Lung (tissue), 12 donors: Measurements from ENCODE around the gene DIPK1C. TPM values are rescaled to one million over a fixed set of nuclear protein-coding genes. Genes with fewer than 3 reads are reported as not detected.

Experiments
- ATAC-seq: fragments of 200-7000 bp; cut with Tn5 transposase; one replicate; pipeline ENCODE4 v1.9.1; 2020; ENCODE audit warnings: moderate number of reproducible peaks; ENCODE audit not compliant: insufficient read depth, low FRiP score
- DNase-seq, 3 donors: peaks; one replicate each; pipeline ENCODE4 v3.0.0-alpha.2; 2013 to 2017
- H3K27ac ChIP-seq, 2 donors: one replicate each; pipeline ENCODE4 v1.5.1; 2013; ENCODE audit warnings: mild to moderate bottlenecking in 2 of 2, moderate library complexity in 2 of 2, control low read depth in 1 of 2, inconsistent platforms in 1 of 2, low read depth in 1 of 2, low read length in 1 of 2
- H3K27me3 ChIP-seq, 3 donors: one replicate each; pipeline ENCODE4 v1.5.1; 2013; ENCODE audit warnings: low read length in 2 of 3; ENCODE audit not compliant: control insufficient read depth in 3 of 3, insufficient read depth in 3 of 3
- H3K36me3 ChIP-seq, 4 donors: one replicate each; pipeline ENCODE4 v1.5.1; 2013; ENCODE audit warnings: low read length in 4 of 4, mild to moderate bottlenecking in 1 of 4, moderate library complexity in 1 of 4; ENCODE audit not compliant: control insufficient read depth in 4 of 4, insufficient read depth in 4 of 4
- H3K4me1 ChIP-seq, 5 donors: one replicate each; pipeline ENCODE4 v1.5.1; 2013; ENCODE audit warnings: low read length in 5 of 5, mild to moderate bottlenecking in 2 of 5, moderate library complexity in 1 of 5; ENCODE audit not compliant: control insufficient read depth in 5 of 5, insufficient read depth in 5 of 5
- H3K4me3 ChIP-seq: one replicate; pipeline ENCODE4 v1.5.1; 2013; ENCODE audit warnings: mild to moderate bottlenecking, control low read depth, moderate library complexity
- H3K9ac ChIP-seq, 2 donors: one replicate each; pipeline ENCODE4 v1.5.1; 2013; ENCODE audit warnings: low read length in 2 of 2, control low read depth in 1 of 2; ENCODE audit not compliant: insufficient read depth in 1 of 2
- H3K9me3 ChIP-seq, 4 donors: one replicate each; pipeline ENCODE4 v1.5.1; 2013; ENCODE audit warnings: low read length in 3 of 4, mild to moderate bottlenecking in 1 of 4, moderate library complexity in 1 of 4; ENCODE audit not compliant: control insufficient read depth in 4 of 4, insufficient read depth in 3 of 4
- WGBS, 2 donors: extraction: QIAGEN DNeasy Blood & Tissue Kit; methylation state at CpG; one replicate each; pipeline ENCODE4 v1.1.7; 2013; 5-methylcytosine and 5-hydroxymethylcytosine counted together
- polyA plus RNA-seq, 2 donors: library from polyadenylated mRNA; stranded (reverse); fragments of 200-250 nt; gene quantifications; one replicate each; pipeline ENCODE4 v1.2.1, GENCODE V29; 2013
- total RNA-seq, 2 donors: library from RNA; depleted of rRNA in 1 of 2; stranded (reverse); fragments of >200 nt in 1 of 2; gene quantifications; one replicate each; pipeline ENCODE4 v1.2.1, GENCODE V29; 2014 to 2021
- TF ChIP-seq, protein P1 (sequence below): IDR thresholded peaks from 2 replicates; pipeline ENCODE4 v1.5.1; 2012; ENCODE audit warnings: mild to moderate bottlenecking; ENCODE audit errors: control extremely low read depth, extremely low read depth
- donor health status: control.
- donor health status: control.
- donor health status: Bipolar disorder and iron deficiency.
- donor health status: healthy.
- donor health status: DM: yes; HTN: yes; CAD: no.

DIPK1C gene
- total and polyA plus RNA-seq, 4 donors, result 0.02 TPM; not detected in 3

DNA sequence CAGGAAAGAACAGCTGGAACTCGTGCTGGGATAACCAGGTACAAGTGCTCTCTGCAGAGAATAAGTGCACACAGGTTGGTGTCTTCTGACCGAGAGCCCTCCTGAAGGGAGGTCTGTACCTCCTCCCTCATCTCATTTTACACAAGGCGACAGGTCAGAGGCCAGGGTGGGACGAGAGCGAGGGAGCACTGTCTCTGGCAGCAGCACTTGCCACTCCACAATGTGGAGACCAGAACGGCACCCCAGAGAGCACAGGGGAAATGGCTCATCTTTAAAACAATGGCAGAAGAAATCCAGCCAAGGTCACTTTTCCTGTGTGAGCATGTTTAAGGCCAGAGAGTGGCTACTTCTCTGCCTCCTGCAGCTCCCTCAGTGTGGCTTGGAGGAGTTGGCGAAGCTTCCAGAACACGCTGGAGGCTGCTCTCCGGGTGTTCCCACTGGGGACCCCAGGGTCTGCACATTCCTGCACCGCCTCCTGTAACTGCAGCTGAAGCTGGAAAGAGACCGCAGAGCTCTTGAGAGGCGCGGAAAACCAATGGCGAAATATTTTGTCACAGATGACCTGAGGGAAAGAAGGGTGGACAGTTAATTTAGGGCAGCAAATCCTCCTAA is 20.8 kb downstream of the DIPK1C start:
- Histone ChIP-seq H3K36me3 (no peaks in the 10 kb centered on the region), H3K27me3 (peaks cover 0 to 4% (median 3%) of the 10 kb centered on the region in 3 donors), H3K9me3 (no peaks in the 10 kb centered on the region), H3K9ac (no peak overlapping the region), H3K4me3 (no peak overlapping the region), H3K4me1 (peaks cover 0 to 4% (median 0%) of the 10 kb centered on the region in 5 donors), H3K27ac (no peak overlapping the region)
- TF ChIP-seq, protein P1, sequence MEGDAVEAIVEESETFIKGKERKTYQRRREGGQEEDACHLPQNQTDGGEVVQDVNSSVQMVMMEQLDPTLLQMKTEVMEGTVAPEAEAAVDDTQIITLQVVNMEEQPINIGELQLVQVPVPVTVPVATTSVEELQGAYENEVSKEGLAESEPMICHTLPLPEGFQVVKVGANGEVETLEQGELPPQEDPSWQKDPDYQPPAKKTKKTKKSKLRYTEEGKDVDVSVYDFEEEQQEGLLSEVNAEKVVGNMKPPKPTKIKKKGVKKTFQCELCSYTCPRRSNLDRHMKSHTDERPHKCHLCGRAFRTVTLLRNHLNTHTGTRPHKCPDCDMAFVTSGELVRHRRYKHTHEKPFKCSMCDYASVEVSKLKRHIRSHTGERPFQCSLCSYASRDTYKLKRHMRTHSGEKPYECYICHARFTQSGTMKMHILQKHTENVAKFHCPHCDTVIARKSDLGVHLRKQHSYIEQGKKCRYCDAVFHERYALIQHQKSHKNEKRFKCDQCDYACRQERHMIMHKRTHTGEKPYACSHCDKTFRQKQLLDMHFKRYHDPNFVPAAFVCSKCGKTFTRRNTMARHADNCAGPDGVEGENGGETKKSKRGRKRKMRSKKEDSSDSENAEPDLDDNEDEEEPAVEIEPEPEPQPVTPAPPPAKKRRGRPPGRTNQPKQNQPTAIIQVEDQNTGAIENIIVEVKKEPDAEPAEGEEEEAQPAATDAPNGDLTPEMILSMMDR, result no peak
- 80 to 88% methylated on average over 14 of the region's 14 CpGs for WGBS, 2 donors
- DNase-seq (no peak), ATAC-seq (no peak)

DNA sequence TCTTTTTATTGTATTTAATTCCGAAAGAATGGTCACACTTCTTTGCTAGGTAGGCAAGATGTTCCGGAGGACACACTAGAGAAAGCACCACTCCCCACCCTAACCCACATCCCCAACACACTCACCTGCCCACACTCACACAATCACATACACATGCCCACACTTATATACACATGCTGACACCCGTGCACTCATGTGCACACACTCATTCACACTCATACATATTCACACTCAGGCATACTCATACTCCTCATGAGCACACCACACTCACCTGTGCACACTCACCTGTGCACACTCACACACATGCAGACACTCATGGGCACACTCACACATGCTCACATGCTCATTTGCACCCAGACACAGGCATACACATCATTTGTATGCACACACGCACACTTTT is 21.4 kb downstream of the DIPK1C start:
- Histone ChIP-seq H3K36me3 (no peaks in the 10 kb centered on the region), H3K27me3 (peaks cover 0 to 4% (median 3%) of the 10 kb centered on the region in 3 donors), H3K4me1 (peaks cover 0 to 4% (median 0%) of the 10 kb centered on the region in 5 donors), H3K4me3 (no peak overlapping the region), H3K9ac (no peak overlapping the region), H3K27ac (no peak overlapping the region), H3K9me3 (no peaks in the 10 kb centered on the region)
- ATAC-seq (no peak), DNase-seq (no peak)
- WGBS, 2 donors, result 84% methylated on average over 4 of the region's 4 CpGs
- TF ChIP-seq, protein P1, result no peak

DNA sequence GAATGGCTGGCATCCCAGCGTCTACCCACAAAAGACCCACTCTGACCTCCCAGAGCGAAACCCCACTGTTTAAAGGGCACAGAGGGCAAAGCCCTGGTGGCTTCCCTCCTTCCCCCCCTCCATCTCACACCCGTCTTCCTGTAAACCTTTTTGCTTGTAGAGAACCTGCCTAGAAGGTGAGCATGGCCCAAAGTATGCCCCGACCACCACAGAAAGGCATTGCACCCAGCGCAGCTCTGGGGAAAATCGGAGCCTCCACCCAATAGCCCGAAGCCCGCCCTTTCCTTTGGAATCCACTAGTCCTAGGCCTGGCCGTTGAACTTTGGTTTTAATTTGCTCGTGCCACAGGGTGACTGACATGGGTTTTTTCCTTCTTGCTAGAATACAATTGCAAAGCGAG is 22.6 kb downstream of the DIPK1C start:
- peaks cover 0 to 4% (median 0%) of the 10 kb centered on the region in 5 donors for H3K4me1 ChIP-seq
- H3K9me3 ChIP-seq, result no peaks in the 10 kb centered on the region
- ATAC-seq (no peak), DNase-seq (no peak)
- H3K4me3 ChIP-seq, result no peak overlapping the region
- H3K36me3 ChIP-seq, result no peaks in the 10 kb centered on the region
- TF ChIP-seq, protein P1, result no peak
- H3K27ac ChIP-seq, result no peak overlapping the region
- no peak overlapping the region for H3K9ac ChIP-seq
- H3K27me3 ChIP-seq, result peaks cover 0 to 6% (median 3%) of the 10 kb centered on the region in 3 donors
- 93% methylated on average over 11 of the region's 11 CpGs for WGBS, 2 donors
